Lower leg skin (tissue), 3 donors: ENCODE data around the gene KLKB1.

Source experiments
- CTCF ChIP-seq, 3 donors: fragments of 450-650 bp; IDR thresholded peaks; one replicate each; pipeline ENCODE4 v1.5.1; 2016; ENCODE audit warnings: antibody characterized with exemption in 3 of 3, mild to moderate bottlenecking in 3 of 3, moderate library complexity in 2 of 3
- POLR2A ChIP-seq, 2 donors: fragments of 450-650 bp; IDR thresholded peaks; one replicate each; pipeline ENCODE4 v1.6.1; 2016 to 2017; ENCODE audit warnings: antibody characterized with exemption in 2 of 2, mild to moderate bottlenecking in 1 of 2, moderate library complexity in 1 of 2

GRCh38 chr4:186250760-186251159 lies 23.5 kb downstream of the KLKB1 start:
- TF ChIP-seq CTCF (IDR thresholded peaks at IDR 0.05) (no peak), POLR2A (IDR thresholded peaks at IDR 0.05) (no peak)
